ENCODE measurements around the gene LEKR1.

DNA sequence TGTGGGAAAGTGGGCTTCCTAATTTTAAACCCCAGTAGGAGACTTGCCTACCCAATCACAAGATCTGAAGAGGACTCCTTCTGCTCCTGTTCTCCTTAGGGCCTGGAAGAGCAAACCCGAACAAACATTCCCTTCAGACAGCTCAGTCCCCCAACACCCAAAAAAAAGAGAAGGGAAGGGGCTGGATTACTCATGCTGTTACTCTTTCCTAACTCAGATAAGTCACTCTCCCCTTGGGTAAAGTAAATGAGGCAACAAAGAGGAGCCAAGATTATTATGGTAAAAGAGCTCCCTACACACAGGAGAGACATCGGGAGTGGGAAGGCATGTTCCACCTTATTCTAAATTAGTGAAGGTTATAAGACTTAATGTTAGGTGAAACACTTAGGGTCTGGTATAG is 18.1 kb upstream of the LEKR1 start:
- TF ChIP-seq POLR2A (IDR thresholded peaks at IDR 0.05) (no peak), EP300 (IDR thresholded peaks at IDR 0.05) (no peak)
- TF ChIP-seq, protein P1, sequence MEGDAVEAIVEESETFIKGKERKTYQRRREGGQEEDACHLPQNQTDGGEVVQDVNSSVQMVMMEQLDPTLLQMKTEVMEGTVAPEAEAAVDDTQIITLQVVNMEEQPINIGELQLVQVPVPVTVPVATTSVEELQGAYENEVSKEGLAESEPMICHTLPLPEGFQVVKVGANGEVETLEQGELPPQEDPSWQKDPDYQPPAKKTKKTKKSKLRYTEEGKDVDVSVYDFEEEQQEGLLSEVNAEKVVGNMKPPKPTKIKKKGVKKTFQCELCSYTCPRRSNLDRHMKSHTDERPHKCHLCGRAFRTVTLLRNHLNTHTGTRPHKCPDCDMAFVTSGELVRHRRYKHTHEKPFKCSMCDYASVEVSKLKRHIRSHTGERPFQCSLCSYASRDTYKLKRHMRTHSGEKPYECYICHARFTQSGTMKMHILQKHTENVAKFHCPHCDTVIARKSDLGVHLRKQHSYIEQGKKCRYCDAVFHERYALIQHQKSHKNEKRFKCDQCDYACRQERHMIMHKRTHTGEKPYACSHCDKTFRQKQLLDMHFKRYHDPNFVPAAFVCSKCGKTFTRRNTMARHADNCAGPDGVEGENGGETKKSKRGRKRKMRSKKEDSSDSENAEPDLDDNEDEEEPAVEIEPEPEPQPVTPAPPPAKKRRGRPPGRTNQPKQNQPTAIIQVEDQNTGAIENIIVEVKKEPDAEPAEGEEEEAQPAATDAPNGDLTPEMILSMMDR (IDR thresholded peaks at IDR 0.05), result no peak

All from tibial nerve (tissue), 4 donors.